ENCODE measurements around the gene CD86.

- TF ChIP-seq, protein P1, sequence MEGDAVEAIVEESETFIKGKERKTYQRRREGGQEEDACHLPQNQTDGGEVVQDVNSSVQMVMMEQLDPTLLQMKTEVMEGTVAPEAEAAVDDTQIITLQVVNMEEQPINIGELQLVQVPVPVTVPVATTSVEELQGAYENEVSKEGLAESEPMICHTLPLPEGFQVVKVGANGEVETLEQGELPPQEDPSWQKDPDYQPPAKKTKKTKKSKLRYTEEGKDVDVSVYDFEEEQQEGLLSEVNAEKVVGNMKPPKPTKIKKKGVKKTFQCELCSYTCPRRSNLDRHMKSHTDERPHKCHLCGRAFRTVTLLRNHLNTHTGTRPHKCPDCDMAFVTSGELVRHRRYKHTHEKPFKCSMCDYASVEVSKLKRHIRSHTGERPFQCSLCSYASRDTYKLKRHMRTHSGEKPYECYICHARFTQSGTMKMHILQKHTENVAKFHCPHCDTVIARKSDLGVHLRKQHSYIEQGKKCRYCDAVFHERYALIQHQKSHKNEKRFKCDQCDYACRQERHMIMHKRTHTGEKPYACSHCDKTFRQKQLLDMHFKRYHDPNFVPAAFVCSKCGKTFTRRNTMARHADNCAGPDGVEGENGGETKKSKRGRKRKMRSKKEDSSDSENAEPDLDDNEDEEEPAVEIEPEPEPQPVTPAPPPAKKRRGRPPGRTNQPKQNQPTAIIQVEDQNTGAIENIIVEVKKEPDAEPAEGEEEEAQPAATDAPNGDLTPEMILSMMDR (IDR thresholded peaks at IDR 0.05; ENCODE audit: insufficient read depth, low read depth, low read length), result no peak
- TF ChIP-seq EZH2 (IDR thresholded peaks at IDR 0.05; ENCODE audit: insufficient read depth, low read length), result no peak
Observed at GRCh38 chr3:122058294-122058693, 3.1 kb downstream of the CD86 start.
